GM21390 (cell line): Measurements from ENCODE around the gene NFE2L1.
"Not testable (repeated sequence)": the region's sequence is repeated elsewhere in the genome, so short reads cannot be mapped to it uniquely, and the experiment has no call there.

Source experiments
- ATAC-seq: cut with Tn5 transposase; IDR thresholded peaks from one replicate; pipeline ENCODE4 v1.9.1; 2021; ENCODE audit not compliant: unreplicated experiment

NFE2L1 gene

GRCh38 chr17:48022901-48023300 is 25.3 kb upstream of the NFE2L1 start:
- no peak for ATAC-seq

DNA sequence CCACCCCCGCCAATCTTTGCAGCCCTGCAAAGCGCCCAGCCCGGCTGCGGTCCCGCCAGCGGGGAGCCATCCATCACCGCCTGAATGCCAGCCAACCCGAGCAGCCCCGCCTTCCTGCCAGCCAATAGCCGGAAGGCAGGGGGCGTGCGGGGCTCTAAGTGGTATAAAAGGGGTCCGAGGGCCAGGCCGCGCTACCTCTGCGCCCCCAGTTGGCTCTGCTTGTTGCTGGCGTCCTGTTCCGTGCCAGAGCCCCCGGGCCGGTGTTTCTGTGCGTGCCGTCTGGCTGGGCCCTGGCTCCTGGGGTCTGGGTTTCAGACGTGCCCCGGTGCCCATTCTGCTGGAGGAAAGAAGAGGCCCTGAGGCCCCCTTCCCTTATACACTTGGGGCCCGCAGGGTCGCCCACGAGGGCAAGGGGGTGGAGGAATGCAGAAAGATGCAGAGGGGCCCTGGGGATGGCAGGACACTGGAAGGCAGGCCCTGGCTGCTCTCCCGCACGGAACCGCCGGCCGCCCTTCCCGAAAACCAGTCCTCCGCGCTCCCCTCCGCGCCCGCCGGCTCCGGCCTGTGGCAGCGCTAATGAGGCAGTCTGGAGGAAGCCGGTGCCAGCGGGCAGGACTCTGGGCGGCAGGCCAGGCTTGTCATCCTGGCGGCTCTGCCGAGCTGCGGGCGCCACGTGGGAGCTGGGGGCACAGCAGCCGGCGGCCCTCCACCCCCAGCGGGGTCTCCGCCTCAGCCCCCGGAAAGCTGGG is 24.6 kb upstream of the NFE2L1 start:
- no peak for ATAC-seq

DNA sequence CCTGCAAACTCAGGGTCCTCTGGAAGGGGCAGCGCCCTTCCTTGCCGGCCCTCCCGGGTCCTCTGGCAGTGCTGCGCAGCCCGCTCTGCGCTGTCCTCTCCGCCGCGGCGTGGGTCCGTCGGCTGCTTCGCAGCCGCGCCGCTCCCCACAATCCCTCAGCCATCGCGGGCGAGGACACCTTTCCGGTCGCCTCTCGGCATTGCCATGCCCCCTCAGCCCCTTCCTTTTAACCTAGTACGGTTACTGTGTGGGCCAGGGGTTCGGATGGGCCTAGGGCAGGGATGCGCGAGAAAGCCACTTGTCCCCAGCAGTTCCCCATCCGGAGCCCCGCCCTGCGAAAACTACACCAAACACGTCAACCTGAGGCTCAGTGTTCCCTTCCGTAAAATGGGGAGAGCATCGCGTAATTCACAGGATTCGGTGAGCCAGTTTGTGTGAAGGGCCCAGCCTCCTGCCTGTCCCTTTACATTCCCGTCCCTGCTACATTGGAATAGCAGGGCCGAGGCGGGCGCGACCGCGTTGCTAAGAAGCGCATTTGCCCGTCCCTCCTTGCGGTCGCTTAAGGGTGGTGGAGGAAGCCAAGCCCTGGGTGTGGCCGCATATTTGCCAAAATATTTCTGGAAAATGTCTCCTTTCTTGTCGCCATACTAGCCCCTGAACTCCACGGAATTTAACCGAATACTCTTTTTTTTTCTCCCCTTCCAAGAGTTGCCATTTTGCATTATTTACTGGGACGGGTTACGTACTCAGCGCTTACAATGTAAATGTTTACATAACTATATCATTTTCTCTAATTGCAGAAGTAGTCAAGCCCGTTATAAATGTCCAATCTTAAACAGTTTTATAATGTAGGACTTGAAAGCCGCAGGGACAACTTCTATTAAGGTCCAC is 23.8 kb upstream of the NFE2L1 start:
- peak; percentile 2 for ATAC-seq

DNA sequence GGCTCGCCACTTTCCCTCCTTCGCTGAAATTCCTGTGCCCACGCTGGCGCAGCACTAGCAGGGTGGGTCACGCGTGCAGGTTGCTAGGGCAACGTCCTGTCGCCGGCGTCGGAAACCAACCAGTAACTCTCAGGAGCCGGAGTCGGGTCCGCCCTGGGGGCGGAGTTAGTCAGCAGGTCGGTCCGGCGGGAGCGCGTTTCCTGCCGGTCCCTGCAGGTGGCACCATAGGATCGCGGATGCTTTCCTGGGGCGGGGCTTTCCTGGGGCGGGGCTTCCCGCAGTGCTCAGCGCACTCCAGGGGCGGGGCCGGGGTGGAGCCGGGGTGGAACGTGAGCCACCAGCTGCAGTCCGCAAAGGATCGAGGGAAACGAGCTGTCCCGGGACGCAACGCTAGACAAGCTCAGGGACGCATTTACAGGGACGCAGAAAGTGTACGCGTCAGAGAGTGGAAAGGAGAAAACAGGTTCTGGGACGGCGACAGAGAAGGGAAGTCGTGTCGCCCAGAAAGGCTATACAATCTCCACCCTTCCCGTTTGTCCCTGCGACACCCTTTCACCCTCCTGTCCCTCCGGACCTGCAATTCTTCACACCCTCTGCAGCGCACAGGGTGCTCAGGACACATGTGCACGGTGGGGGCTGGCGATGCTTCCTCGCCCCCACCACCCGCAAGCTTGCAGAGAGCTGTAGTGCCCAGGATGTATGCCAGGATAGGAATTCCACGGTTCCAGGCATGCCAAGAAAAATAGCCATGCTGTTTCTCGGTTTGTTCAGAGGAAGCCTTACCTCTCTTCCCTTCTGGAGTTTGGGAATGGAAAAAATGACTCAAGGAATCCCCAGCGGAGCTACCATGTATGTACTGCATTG is 22.9 kb upstream of the NFE2L1 start:
- peak; percentile 79 for ATAC-seq

DNA sequence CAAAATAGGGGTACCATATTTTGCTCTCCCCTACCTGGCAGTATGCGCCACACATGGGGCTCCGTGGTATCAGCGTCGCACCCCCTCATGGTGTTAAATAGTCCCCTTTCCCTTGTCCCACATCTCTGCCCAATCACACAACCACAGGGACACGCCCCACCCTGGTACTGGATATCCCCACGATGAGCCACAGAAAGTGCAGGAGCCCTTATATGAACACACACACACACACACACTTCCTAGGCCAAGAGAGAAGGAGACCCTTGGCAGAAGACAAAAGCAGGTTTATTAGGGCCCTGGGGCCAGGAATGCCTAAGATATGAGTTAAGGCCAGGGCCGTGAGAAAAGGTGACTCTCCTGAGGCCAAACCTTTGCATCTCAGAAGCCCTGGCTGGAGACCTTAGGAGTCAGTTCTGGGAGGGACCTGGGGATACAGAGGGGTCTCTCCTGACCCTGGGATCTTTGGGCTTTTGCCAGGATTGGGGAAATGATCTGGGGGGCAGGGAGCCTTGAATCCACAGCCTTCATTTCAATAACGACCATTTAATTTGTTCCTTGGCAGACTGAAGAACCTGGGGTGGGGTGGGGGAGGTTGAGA is 22.2 kb upstream of the NFE2L1 start:
- no peak for ATAC-seq

DNA sequence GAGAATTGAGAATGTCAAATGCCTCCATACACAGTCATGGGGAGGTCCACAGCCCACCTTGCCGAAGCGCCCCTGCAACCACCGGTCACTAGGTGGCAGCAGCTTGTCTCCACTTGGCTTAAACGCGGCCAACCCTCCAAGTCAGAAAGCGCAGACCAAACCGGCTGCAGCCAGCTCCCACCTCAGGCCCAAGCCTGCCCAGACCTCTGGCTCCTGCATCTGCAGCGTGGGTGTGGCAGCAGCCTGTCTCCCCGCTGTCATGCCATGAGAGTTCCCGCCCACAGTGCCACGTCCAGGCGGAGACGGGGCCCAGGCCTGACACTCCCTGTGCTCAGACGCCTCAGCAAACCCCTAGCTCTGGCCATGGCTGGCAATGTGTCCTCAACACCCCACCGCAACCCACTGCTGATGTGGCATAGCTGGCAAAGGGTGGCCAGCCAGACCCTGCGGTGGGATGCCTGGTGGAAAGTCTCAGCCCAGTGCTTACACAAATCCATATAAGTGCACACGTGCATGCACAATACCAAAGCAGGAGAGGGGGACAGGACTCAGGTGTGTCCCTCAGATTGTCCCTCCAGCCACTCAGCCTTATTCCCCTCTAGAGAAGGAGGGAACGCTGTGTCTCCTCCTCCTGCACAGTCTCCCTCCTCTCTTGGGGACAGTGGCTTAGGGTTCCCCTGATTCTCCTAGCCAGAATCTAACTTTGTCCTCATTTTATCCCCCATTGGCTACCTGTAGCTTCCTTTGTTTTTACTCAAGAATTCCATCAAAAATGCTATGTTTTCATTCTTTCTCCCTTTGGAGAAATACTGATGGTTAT is 21.4 kb upstream of the NFE2L1 start:
- no peak for ATAC-seq

DNA sequence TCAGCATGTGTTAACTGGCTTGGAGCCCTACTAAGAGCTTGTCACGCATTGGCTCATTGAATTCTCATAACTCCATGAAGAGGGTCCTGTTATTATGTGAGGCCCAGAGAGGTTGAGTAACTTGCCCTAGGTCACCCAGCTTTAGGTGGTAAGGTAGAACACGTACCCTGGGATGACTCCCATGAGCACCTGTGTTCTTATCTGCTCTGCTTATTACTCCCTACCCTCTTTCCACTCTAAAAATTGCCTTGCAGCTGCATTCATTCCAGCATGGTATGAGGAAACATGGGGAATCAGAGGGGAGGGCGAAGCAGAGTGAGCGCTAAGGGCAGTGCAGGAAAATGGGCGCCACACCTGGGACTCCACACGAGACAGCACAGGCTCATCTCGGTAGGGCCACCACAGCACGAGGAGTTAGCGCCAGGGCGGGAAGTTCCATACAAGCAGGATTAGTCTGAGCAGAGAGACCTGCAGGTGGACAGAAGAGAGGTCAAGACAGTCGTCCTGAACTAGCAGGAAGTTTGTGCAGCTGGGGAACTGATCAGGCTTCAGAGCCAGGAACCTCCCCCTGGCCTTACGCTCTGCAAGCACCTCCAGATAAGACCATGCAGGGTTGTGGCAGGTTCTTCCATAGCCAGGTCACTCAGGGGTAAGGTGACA is 20.7 kb upstream of the NFE2L1 start:
- no peak for ATAC-seq

GRCh38 chr17:48028736-48029135 is 19.4 kb upstream of the NFE2L1 start:
- no peak for ATAC-seq

GRCh38 chr17:48030531-48030930 is 17.6 kb upstream of the NFE2L1 start:
- no peak for ATAC-seq

- ATAC-seq: no peak
Measured at GRCh38 chr17:48031966-48032365, 16.2 kb upstream of the NFE2L1 start.

DNA sequence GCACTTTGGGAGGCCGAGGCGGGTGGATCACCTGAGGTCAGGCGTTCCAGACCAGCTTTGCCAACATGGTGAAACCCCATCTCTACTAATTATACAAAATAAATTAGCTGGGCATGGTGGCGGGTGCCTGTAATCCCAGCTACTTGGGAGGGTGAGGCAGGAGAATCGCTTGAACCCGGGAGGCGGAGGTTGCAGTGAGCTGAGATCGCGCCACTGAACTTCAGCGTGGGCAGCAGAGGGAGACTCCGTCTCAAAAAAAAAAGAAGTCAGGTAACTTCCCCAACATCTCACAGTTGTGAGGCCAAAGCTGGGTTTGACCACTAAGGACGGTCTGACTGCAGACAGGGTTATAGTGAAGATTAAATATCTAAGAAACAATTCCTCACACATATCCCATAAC is 13.4 kb upstream of the NFE2L1 start:
- ATAC-seq: not testable (repeated sequence)

DNA sequence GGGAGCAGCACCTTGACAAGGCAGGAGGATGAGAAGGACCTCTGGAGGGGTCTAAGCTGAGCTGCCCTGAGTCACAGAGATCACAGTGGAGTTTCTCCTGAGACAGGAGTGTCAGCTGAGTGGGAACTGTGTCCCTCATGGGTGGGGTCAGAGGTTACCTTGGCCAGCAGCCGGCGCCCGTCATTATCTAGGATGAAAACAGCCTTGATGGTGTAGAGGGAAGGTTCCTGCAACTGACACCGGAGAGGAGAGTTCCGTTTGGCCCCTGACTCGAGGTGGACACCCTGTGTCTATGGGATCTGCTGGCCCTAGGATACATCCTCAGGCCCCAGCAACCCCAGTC is 11.5 kb upstream of the NFE2L1 start:
- ATAC-seq: no peak

DNA sequence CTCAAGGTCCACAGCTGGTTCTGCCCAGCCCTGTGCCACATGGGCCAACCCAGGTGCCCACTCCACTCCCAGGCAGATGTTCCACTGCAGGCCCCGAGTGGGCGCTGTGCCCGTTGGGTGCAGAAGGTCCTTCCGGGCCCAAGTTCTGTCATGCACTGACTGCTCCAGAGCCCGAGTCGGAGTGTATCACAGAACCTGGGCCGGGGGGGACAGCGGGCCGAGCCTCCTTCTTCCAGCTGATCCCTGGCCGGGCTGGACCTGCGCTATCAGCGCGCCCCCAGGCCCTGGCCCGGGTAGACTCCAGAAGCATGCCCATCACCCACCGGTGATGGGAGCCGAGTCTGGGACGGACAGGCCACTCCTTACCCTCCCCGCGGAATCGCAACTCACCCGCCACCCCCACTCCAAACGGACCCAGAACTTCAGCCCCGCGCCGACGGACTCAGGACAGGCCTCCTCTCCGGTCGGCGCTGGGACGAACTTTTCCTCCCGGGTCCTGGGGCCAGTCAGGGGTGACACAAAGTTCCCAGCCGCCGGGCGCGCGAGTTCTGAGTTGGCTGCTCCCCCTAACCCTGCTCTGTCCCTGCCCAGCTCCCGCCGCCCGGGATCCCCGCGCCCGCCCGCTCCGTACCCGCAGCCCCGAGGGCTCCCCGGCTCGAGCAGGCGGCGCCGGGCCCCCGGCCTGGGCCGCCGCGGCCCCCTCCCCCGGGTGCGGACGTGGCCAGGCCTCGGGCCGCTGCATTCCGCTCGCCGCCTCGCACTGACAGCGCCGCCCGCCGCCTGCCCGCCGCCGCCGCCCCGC is 10.9 kb upstream of the NFE2L1 start, which contains the start of gene COPZ2:
Gene COPZ2, minus strand, starts transcription at position 762 of the 802 bp plus-strand sequence. Its CDS starts 20 bp downstream, at position 742.
- ATAC-seq: no peak

DNA sequence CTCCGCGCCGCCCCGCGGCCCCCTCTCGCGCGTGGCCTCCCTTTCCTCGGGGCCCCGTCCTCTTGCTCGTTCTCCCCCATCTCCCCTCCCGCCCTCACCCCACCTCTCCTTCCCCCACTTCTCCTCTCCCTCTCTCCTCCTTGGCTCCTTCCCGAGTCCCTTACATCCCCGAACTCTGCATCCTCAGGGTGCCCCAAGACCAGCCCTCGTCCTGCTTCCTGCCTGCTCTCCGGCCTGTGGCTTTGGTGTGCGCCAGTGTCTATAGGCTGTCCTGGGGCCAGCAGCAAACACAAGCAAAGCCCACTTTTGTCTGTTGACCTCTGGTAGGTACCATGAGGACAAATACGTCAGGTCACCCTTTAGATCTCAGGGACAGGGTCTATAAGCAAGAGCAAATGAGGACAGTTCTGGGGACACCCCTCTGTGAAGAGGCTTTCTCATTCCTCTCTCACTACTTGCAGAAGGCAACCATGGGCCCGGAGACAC is 10.3 kb upstream of the NFE2L1 start:
- no peak for ATAC-seq

DNA sequence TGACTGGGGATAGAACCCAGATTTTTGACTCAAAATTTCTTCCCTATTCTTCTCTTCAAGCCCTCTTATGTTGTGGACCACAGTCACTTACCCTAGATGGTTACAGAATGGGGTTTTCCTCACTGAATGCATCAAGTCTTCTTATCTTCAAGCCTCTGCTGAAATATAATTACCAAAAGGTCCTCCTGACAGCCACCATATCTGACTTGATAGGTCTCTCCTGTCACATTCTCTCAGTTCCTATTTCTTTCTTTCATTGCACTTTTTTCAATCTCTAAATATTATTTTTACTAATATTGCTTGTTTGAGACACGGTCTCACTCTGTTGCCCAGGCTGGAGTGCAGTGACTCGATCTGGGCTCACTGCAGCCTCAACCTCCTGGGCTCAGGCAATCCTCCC is 9.5 kb upstream of the NFE2L1 start:
- ATAC-seq: no peak

DNA sequence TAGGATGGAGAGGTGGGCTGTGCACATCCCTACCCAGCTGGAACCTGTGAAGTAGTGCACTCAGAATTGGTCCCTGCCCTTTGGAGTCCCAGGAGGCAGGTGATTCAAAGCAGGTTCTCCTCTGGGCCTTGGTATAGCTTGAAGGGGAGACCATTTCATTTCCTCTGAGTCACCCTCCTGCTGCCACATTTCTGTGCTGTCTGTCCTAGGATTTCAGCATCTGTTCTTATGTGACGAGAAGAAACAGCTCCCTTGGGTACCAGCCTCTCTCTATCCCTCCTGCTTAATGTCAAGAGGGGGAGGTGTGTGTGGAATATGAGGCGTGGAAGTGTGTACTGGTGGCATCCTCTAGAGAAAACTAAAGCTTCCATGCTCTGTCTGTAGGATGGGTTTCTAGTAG is 5.0 kb upstream of the NFE2L1 start:
- no peak for ATAC-seq

DNA sequence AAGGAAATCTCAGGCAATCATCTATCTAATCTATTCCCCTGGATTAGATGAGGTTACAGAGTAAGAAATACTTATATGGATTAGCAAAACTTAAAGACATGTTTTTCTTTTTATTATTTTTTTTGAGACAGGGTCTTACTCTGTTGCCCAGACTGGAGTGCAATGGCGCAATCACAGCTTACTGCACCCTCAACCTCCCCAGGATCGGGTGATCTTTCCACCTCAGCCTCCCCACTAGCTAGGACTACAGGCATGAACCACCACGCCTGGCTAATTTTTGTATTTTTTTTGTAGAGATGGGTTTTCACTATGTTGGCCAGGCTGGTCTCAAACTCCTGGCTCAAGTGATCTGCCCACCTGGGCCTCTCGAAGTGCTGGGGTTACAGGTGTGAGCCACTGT is 3.3 kb upstream of the NFE2L1 start:
- ATAC-seq: no peak

- no peak for ATAC-seq
Measured at GRCh38 chr17:48045316-48046001, 2.7 kb upstream of the NFE2L1 start.
